Upper lobe of right lung (tissue), 1 donor: ENCODE data around the gene GINS1. TPM values are rescaled to one million over a fixed set of nuclear protein-coding genes. Genes with fewer than 3 reads are reported as not detected.

Source experiments
- ATAC-seq: fragments of 200-7000 bp; cut with Tn5 transposase; one replicate; pipeline ENCODE4 v1.9.1; 2020; ENCODE audit warnings: mild to moderate bottlenecking, moderate library complexity
- DNase-seq: peaks from one replicate; pipeline ENCODE4 v3.0.0-alpha.2; 2020
- H3K27ac ChIP-seq: fragments of 200-600 bp; one replicate; pipeline ENCODE4 v1.8.0; 2022
- H3K27me3 ChIP-seq: fragments of 200-600 bp; one replicate; pipeline ENCODE4 v1.8.0; 2022; ENCODE audit warnings: mild to moderate bottlenecking
- H3K36me3 ChIP-seq: fragments of 200-600 bp; one replicate; pipeline ENCODE4 v1.8.0; 2022
- H3K4me1 ChIP-seq: fragments of 200-600 bp; one replicate; pipeline ENCODE4 v1.8.0; 2022
- H3K4me3 ChIP-seq: fragments of 200-600 bp; one replicate; pipeline ENCODE4 v1.8.0; 2022; ENCODE audit warnings: mild to moderate bottlenecking
- H3K9me3 ChIP-seq: fragments of 200-600 bp; one replicate; pipeline ENCODE4 v1.8.0; 2022
- CTCF ChIP-seq: fragments of 200-600 bp; IDR thresholded peaks from one replicate; pipeline ENCODE4 v1.8.0; 2022; ENCODE audit warnings: antibody characterized with exemption
- intact Hi-C: fragments of 100-400 bp; cut with DNase I; formaldehyde crosslinking; loops from one replicate; pipeline ENCODE4 v1.11.0; 2022
- long read RNA-seq: library from polyadenylated mRNA; unstranded; transcript quantifications from one replicate; pipeline ENCODE4 v2.0.0, GENCODE V29; 2021
- total RNA-seq: library from RNA; stranded (reverse); fragmentation: NEBNext Ultra II Directional; extraction: Animal tissue kit (Norgen Biotek cat#: 25700); gene quantifications from one replicate; pipeline ENCODE4 v1.2.1, GENCODE V29; 2021
- donor health status: DM: no; HTN: yes; CAD: no; lungs with severe emphysema.

GINS1 gene
- 0.55 TPM for total RNA-seq
- long read RNA-seq, partial matches to known transcripts: 0 of 3 reads
- long read RNA-seq, other reads (novel, unspliced or antisense): 1 of 3 reads

GRCh38 chr20:25407311-25408169, at the start of gene GINS1:
Gene GINS1 (plus strand): TSS chr20:25407673. CDS start chr20:25407821, 148 bp downstream.
- H3K4me1 ChIP-seq: peaks cover 8% of the 10 kb centered on the region
- intact Hi-C loops: loop anchor here (10.0 kb wide), 1 partner anchor 343 kb away; no protein-coding TSS in a partner anchor
- DNase-seq (peak; percentile 92), ATAC-seq (peak; percentile 98)
- H3K36me3 ChIP-seq: no peaks in the 10 kb centered on the region
- no peaks in the 10 kb centered on the region for H3K27me3 ChIP-seq
- peak within 1 kb of the TSS; percentile 19 for H3K27ac ChIP-seq
- no peak for TF ChIP-seq CTCF
- peak within 1 kb of the TSS; percentile 78 for H3K4me3 ChIP-seq
- no peaks in the 10 kb centered on the region for H3K9me3 ChIP-seq

- Histone ChIP-seq H3K36me3 (no peaks in the 10 kb centered on the region), H3K27me3 (no peaks in the 10 kb centered on the region), H3K4me1 (no peaks in the 10 kb centered on the region), H3K9me3 (no peaks in the 10 kb centered on the region), H3K27ac (no peak overlapping the region), H3K4me3 (no peak overlapping the region)
- intact Hi-C loops: no loop called here
- no peak for TF ChIP-seq CTCF
- ATAC-seq (peak; percentile 80), DNase-seq (no peak)
Observed at GRCh38 chr20:25360631-25361286, 46.7 kb upstream of the GINS1 start.

GRCh38 chr20:25361287-25361683, 46.2 kb upstream of the GINS1 start:
- H3K9me3 ChIP-seq: no peaks in the 10 kb centered on the region
- no peak overlapping the region for H3K4me3 ChIP-seq
- no peak for ATAC-seq
- no peak for TF ChIP-seq CTCF
- no peak overlapping the region for H3K27ac ChIP-seq
- no peak for DNase-seq
- H3K27me3 ChIP-seq: no peaks in the 10 kb centered on the region
- intact Hi-C loops: no loop called here
- no peaks in the 10 kb centered on the region for H3K4me1 ChIP-seq
- H3K36me3 ChIP-seq: no peaks in the 10 kb centered on the region

GRCh38 chr20:25364180-25364788, 43.2 kb upstream of the GINS1 start:
- DNase-seq (no peak), ATAC-seq (no peak)
- no peaks in the 10 kb centered on the region for H3K9me3 ChIP-seq
- intact Hi-C loops: no loop called here
- H3K36me3 ChIP-seq: no peaks in the 10 kb centered on the region
- no peaks in the 10 kb centered on the region for H3K27me3 ChIP-seq
- peaks cover 2% of the 10 kb centered on the region for H3K4me1 ChIP-seq
- TF ChIP-seq CTCF: no peak
- no peak overlapping the region for H3K4me3 ChIP-seq
- no peak overlapping the region for H3K27ac ChIP-seq

- Histone ChIP-seq H3K27me3 (no peaks in the 10 kb centered on the region), H3K4me1 (peaks cover 4% of the 10 kb centered on the region), H3K36me3 (no peaks in the 10 kb centered on the region), H3K27ac (no peak overlapping the region), H3K4me3 (no peak overlapping the region), H3K9me3 (no peaks in the 10 kb centered on the region)
- intact Hi-C loops: no loop called here
- DNase-seq (no peak), ATAC-seq (no peak)
- TF ChIP-seq CTCF: no peak
Observed at GRCh38 chr20:25364879-25365699, 42.4 kb upstream of the GINS1 start.
